Heart left ventricle (tissue), 16 donors: ENCODE measurements around the gene ZP1. TPM values are rescaled to one million over a fixed set of nuclear protein-coding genes. Genes with fewer than 3 reads are reported as not detected.
"Not testable (repeated sequence)": the region's sequence is repeated elsewhere in the genome, so short reads cannot be mapped to it uniquely, and the experiment has no call there.

Experiments used
- ATAC-seq, 4 donors: fragments of 200-7000 bp; cut with Tn5 transposase; one replicate each; pipeline ENCODE4 v1.9.1; 2020 to 2022; ENCODE audit warnings: moderate library complexity in 4 of 4, mild to moderate bottlenecking in 3 of 4, moderate number of reproducible peaks in 1 of 4
- DNase-seq, 5 donors: peaks; one replicate each; pipeline ENCODE4 v3.0.0-alpha.2; 2020
- H3K27ac ChIP-seq, 12 donors: fragments of 200-600 bp; sonication (generic) in 4 of 12; one replicate each; pipeline versions ENCODE4 v1.5.0 to v1.8.0; 2016 to 2022; ENCODE audit warnings: mild to moderate bottlenecking in 2 of 12
- H3K27me3 ChIP-seq, 9 donors: fragments of 200-600 bp; sonication (generic) in 2 of 9; one replicate each; pipeline versions ENCODE4 v1.5.1 to v1.8.0; 2016 to 2022; ENCODE audit warnings: mild to moderate bottlenecking in 3 of 9
- H3K36me3 ChIP-seq, 9 donors: fragments of 200-600 bp; sonication (generic) in 2 of 9; one replicate each; pipeline versions ENCODE4 v1.5.0 to v1.8.0; 2018 to 2022; ENCODE audit warnings: mild to moderate bottlenecking in 2 of 9
- H3K4me1 ChIP-seq, 12 donors: fragments of 200-600 bp; sonication (generic) in 4 of 12; one replicate each; pipeline versions ENCODE4 v1.5.0 to v1.8.0; 2016 to 2022; ENCODE audit warnings: mild to moderate bottlenecking in 3 of 12
- H3K4me3 ChIP-seq, 12 donors: fragments of 200-600 bp; sonication (generic) in 4 of 12; one replicate each; pipeline versions ENCODE4 v1.5.0 to v1.8.0; 2017 to 2022; ENCODE audit warnings: mild to moderate bottlenecking in 9 of 12, moderate library complexity in 4 of 12
- H3K9me3 ChIP-seq, 12 donors: fragments of 200-600 bp; sonication (generic) in 4 of 12; one replicate each; pipeline versions ENCODE4 v1.5.0 to v1.8.0; 2016 to 2022; ENCODE audit warnings: mild to moderate bottlenecking in 1 of 12
- POLR2A ChIP-seq, 2 donors: fragments of 450-650 bp; IDR thresholded peaks; one replicate each; pipeline ENCODE4 v1.6.1; 2017; ENCODE audit warnings: antibody characterized with exemption in 2 of 2, mild to moderate bottlenecking in 2 of 2, moderate library complexity in 2 of 2
- WGBS, 4 donors: extraction: QIAGEN DNeasy Blood & Tissue Kit in 2 of 4; methylation state at CpG; one replicate each; pipeline versions ENCODE4 v1.1.5 to v1.1.7; 2013 to 2018; 5-methylcytosine and 5-hydroxymethylcytosine counted together
- intact Hi-C, 10 donors: fragments of 100-400 bp; cut with DNase I; formaldehyde crosslinking; loops; one replicate each; pipeline versions ENCODE4 v1.11.1 to v1.14.2; 2022
- polyA plus RNA-seq, 2 donors: library from polyadenylated mRNA; stranded (reverse); fragments of 200-250 nt; gene quantifications; one replicate each; pipeline ENCODE4 v1.2.3, GENCODE V29; 2013
- total RNA-seq, 9 donors: library from RNA; depleted of rRNA in 2 of 9; stranded (reverse); fragments of >200 nt in 2 of 9; fragmentation: NEBNext Ultra II Directional in 3 of 9; extraction: Animal tissue kit (Norgen Biotek cat#: 25700) in 3 of 9; gene quantifications; one replicate each; pipeline versions ENCODE4 v1.1.0 to v1.2.4, GENCODE V29; 2016 to 2023
- TF ChIP-seq, protein P1 (sequence below), 12 donors: fragments of 200-600 bp; sonication (generic) in 4 of 12; IDR thresholded peaks; one replicate each; pipeline versions ENCODE4 v1.5.0 to v1.8.0; 2018 to 2022; ENCODE audit warnings: antibody characterized with exemption in 12 of 12, mild to moderate bottlenecking in 5 of 12
- donor health status: ischemic (EF 13 %, LVEDD 7.1; RV severe dilation, severe dysfunction).
- donor health status: healthy with polysubstance abuse.
- donor health status: DM: no; HTN: yes; CAD: no.
- donor health status: DM: no; HTN: no; CAD: no.
- donor health status: ischemic (EF 25% LVEDD 6.9; RV normal size, moderate dysfunction).
- donor health status: ischemic (EF 25% LVEDD 5.7; RV mildly dilated, moderate dysfunction).
- donor health status: healthy.
- donor health status: DM: yes; HTN: yes; CAD: no.
- donor health status: ischemic (EF 35%, LVEDD 5.7; RV mildly dilated, moderate dysfunction).
- donor health status: nonischemic (EF 11% LVEDD 7.7; RV severe dilation, severe dysfunction).
- donor health status: DM: yes; HTN: yes; CAD: no.
- donor health status: PGD.
- donor health status: ischemic (EF 29% LVEDD 5.4; RV normal size, mild dysfunction).
- donor health status: nonischemic (EF 23%, LVEDD 6.1; RV moderate dilation, normal function).

Gene ZP1
- total and polyA plus RNA-seq, 11 donors = 0.15 to 0.95 (median 0.32) TPM; not detected in 7

DNA sequence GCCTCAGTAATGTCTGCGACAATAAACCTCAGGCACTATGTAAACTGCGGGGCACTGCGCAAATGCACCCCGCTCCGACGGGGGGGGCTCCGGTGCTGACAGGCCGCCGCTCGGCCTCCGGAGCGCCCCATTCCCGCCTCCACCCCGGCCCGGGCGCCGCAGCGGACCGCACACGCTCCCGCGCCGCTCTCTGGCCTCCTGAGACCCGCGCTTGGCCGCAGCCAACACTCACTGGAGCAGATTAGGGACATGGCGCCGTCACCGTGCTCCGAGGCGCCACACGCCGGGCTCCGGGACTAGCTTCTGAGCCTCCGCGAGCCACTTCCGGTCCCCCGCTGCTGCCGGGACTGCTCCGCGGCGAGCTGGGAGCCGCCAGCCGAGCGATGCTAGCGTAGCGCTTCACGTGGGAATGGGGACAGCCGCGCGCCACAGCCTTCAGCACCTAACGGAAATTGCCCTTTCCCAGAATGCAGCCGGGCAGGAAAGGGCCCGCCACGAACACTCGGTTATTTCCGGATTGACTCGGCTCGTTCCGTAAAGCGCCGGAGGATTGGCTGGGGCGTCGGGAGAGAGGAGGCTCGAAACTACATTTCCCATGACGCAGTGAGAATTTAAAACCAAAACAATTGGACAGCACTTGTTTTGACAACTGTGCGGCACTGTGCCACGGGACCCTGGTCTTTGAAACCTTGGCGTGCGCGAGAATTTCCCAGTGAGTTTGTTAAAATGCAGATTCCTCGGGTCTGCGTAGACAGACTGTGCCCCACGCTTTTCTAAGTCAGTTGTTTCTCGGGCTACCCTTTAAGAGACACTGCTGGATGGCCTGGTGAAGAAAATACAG lies 39.0 kb downstream of the ZP1 start, which contains the start of gene PRPF19:
Gene PRPF19, minus strand, starts transcription at position 454 of the 841 bp plus-strand sequence. Its CDS starts 203 bp downstream, at position 251.
- peaks cover 0 to 30% (median 25%) of the 10 kb centered on the region in 9 donors for H3K36me3 ChIP-seq
- WGBS, 4 donors = 0 to 1% (median 0%) methylated on average over 53 to 75 of the region's 75 CpGs
- H3K4me3 ChIP-seq = peak within 1 kb of the TSS; percentile 73 to 99 (median 94)
- H3K4me1 ChIP-seq = peaks cover 8 to 48% (median 28%) of the 10 kb centered on the region in 12 donors
- no peaks in the 10 kb centered on the region for H3K9me3 ChIP-seq
- peak within 1 kb of the TSS; percentile 72 to 98 (median 94) for H3K27ac ChIP-seq
- DNase-seq = peak; percentile 97 to 98 (median 97)
- no peaks in the 10 kb centered on the region for H3K27me3 ChIP-seq
- peak in 1 of 2 donors; percentile 72 for TF ChIP-seq POLR2A (IDR thresholded peaks at IDR 0.05)
- TF ChIP-seq, protein P1, sequence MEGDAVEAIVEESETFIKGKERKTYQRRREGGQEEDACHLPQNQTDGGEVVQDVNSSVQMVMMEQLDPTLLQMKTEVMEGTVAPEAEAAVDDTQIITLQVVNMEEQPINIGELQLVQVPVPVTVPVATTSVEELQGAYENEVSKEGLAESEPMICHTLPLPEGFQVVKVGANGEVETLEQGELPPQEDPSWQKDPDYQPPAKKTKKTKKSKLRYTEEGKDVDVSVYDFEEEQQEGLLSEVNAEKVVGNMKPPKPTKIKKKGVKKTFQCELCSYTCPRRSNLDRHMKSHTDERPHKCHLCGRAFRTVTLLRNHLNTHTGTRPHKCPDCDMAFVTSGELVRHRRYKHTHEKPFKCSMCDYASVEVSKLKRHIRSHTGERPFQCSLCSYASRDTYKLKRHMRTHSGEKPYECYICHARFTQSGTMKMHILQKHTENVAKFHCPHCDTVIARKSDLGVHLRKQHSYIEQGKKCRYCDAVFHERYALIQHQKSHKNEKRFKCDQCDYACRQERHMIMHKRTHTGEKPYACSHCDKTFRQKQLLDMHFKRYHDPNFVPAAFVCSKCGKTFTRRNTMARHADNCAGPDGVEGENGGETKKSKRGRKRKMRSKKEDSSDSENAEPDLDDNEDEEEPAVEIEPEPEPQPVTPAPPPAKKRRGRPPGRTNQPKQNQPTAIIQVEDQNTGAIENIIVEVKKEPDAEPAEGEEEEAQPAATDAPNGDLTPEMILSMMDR (IDR thresholded peaks at IDR 0.05) = peak in 1 of 12 donors; percentile 4
- peak; percentile 96 to 98 (median 97) for ATAC-seq
- intact Hi-C loops = loop anchor here in 2 of 10 donors (2.0 to 10.0 kb wide), 2 partner anchors 66 to 228 kb away; no protein-coding TSS in a partner anchor

DNA sequence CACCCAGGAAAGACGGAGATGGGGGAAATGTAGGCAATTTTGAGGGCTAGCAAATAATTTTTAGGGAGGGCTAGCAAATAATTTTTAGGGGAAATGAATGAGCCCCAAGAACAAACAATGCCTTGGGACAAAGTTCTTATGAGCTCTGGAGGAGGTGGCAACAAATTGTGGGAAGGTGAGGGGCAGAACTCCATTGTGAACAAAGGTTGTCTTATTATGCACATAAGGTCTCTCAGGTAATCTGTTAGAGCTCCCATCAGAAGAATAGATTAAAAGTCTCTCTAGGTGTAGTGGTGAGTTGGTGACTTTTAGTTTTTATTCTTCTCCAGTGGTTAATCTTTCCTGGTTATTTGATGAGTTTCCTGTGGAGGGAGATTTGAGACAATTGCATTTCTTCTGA lies 41.5 kb downstream of the ZP1 start:
- no peaks in the 10 kb centered on the region for H3K27me3 ChIP-seq
- H3K4me3 ChIP-seq = no peak overlapping the region
- DNase-seq (no peak), ATAC-seq (no peak)
- H3K9me3 ChIP-seq = no peaks in the 10 kb centered on the region
- WGBS, 4 donors = 0 to 69% (median 42%) methylated on average over 1 of the region's 1 CpG
- TF ChIP-seq POLR2A (IDR thresholded peaks at IDR 0.05) = no peak
- TF ChIP-seq, protein P1 (IDR thresholded peaks at IDR 0.05) = no peak
- H3K27ac ChIP-seq = no peak overlapping the region
- H3K36me3 ChIP-seq = peaks cover 0 to 5% (median under 1%) of the 10 kb centered on the region in 9 donors
- intact Hi-C loops = loop anchor here in 1 of 10 donors (10.0 kb wide), 1 partner anchor 226 kb away; no protein-coding TSS in a partner anchor
- peaks cover 10 to 69% (median 42%) of the 10 kb centered on the region in 12 donors for H3K4me1 ChIP-seq

DNA sequence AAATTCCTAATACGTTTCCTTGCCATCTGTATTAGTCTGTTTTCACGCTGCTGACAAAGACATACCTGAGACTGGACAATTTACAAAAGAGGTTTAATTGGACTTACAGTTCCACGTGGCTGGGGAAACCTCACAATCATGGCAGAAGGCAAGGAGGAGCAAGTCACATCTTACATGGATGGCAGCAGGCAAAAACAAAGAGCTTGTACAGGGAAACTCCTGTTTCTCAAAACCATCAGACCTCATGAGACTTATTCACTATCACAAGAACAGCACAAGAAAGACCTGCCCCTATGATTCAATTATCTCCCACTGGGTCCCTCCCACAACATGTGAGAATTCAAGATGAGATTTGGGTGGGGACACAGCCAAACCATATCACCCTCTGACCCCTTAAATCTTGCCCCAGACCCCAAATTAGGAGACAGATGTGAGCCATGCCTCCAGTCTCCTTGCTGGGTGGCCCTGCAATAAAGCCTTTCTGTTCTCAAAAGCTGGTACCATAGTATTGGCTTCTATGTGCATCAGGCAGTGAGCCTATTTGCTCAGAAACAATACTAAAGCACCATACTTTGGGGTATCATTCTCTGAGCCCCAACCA lies 42.4 kb downstream of the ZP1 start:
- H3K36me3 ChIP-seq, H3K27me3 ChIP-seq, ATAC-seq, H3K4me3 ChIP-seq, H3K9me3 ChIP-seq, DNase-seq: not testable (repeated sequence)
- 70 to 75% (median 74%) methylated on average over 3 of the region's 3 CpGs for WGBS, 4 donors
- intact Hi-C loops = loop anchor here in 2 of 10 donors (5.0 to 10.0 kb wide), 2 partner anchors 43 to 225 kb away; partner anchors contain the start of gene SLC15A3 (in 1 of the 2)
- Histone ChIP-seq H3K4me1 (peaks cover 6 to 60% (median 35%) of the 10 kb centered on the region in 12 donors), H3K27ac (peak overlapping the region in 1 of 12 donors; percentile 81)

DNA sequence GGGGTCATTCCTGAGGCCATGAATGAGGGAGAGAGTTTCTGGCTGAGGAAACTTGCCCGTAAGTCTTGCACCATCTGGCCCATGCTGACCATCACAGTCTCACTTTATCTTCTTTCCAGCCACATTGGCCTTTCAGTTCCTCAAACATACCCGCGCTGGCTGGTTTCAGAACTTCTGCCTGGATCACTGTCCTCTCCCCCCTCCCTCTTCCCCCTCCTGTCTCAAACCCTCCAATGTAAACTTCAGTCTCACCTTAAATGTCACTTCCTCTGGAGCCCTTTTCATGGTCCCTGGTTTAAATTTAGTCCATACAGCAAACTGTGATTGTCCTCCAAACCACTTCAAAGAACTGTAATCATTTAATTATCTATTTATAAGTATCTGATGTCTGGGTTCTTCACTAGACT lies 42.9 kb downstream of the ZP1 start:
- peaks cover under 1 to 60% (median 35%) of the 10 kb centered on the region in 12 donors for H3K4me1 ChIP-seq
- no peaks in the 10 kb centered on the region for H3K9me3 ChIP-seq
- H3K27me3 ChIP-seq = no peaks in the 10 kb centered on the region
- H3K4me3 ChIP-seq = no peak overlapping the region
- intact Hi-C loops = loop anchor here in 1 of 10 donors (5.0 kb wide), 1 partner anchor 42 kb away; the partner anchor contains the start of gene SLC15A3
- TF ChIP-seq, protein P1 (IDR thresholded peaks at IDR 0.05) = no peak
- no peak for TF ChIP-seq POLR2A (IDR thresholded peaks at IDR 0.05)
- peak overlapping the region in 4 of 12 donors; percentile 29 to 81 (median 51) for H3K27ac ChIP-seq
- ATAC-seq (no peak), DNase-seq (no peak)
- H3K36me3 ChIP-seq = no peaks in the 10 kb centered on the region
- 74 to 87% (median 80%) methylated on average over 3 of the region's 3 CpGs for WGBS, 4 donors
